Neural progenitor cell (in vitro differentiated cells): Measurements from ENCODE around the gene NTMT1.

ENCODE experiments used
- EZH2 ChIP-seq: fragments of 200-600 bp; sonication (generic); IDR thresholded peaks from 2 replicates; pipeline ENCODE4 v1.6.1; 2017; ENCODE audit warnings: antibody characterized with exemption, mild to moderate bottlenecking, moderate library complexity
- TF ChIP-seq, protein P1 (sequence below): fragments of 200-600 bp; sonication (generic); IDR thresholded peaks from 2 replicates; pipeline ENCODE4 v1.5.1; 2017; ENCODE audit warnings: antibody characterized with exemption, mild to moderate bottlenecking

GRCh38 chr9:129612123-129612522 lies 13.8 kb upstream of the NTMT1 start:
- TF ChIP-seq EZH2 = no peak
- TF ChIP-seq, protein P1, sequence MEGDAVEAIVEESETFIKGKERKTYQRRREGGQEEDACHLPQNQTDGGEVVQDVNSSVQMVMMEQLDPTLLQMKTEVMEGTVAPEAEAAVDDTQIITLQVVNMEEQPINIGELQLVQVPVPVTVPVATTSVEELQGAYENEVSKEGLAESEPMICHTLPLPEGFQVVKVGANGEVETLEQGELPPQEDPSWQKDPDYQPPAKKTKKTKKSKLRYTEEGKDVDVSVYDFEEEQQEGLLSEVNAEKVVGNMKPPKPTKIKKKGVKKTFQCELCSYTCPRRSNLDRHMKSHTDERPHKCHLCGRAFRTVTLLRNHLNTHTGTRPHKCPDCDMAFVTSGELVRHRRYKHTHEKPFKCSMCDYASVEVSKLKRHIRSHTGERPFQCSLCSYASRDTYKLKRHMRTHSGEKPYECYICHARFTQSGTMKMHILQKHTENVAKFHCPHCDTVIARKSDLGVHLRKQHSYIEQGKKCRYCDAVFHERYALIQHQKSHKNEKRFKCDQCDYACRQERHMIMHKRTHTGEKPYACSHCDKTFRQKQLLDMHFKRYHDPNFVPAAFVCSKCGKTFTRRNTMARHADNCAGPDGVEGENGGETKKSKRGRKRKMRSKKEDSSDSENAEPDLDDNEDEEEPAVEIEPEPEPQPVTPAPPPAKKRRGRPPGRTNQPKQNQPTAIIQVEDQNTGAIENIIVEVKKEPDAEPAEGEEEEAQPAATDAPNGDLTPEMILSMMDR = no peak
